HFF-Myc (cell line): ENCODE measurements around the gene C12orf75.
A peak's percentile ranks its signal among the peaks of the same experiment; 100 is the strongest.

ENCODE experiments used
- DNase-seq: peaks from one replicate; pipeline ENCODE4 v3.0.0-alpha.2; 2011; ENCODE audit warnings: low read depth; ENCODE audit errors: extremely low read depth
- H3K4me3 ChIP-seq: replicated peaks from 2 replicates; pipeline ENCODE4 v1.5.1; 2011; ENCODE audit warnings: low read depth, mild to moderate bottlenecking, control low read depth, low read length
- TF ChIP-seq, protein P1 (sequence below): IDR thresholded peaks from 2 replicates; pipeline ENCODE4 v1.5.1; 2012; ENCODE audit warnings: mild to moderate bottlenecking, low read depth, low read length, control low read depth; ENCODE audit errors: missing control alignments

The C12orf75 gene

DNA sequence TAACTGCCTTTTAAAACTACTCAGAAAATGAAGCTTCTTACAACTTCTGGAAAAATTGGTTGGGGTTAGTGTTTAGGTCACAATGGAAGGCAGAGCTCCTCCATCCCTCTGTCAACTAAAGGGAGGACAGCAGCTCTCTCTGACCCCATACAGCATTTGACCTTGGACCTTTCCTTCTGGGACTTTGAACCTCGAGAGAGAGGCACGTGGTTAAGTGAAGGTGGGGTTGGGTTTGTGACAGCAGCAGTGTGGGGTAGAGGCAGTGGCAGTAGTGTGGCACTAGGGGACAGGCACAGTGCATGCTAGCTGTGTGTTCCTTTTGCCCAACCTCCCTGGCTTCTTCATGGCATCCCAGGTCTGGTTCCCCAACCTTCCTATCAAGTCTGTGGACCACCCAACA is 9.4 kb upstream of the C12orf75 start:
- H3K4me3 ChIP-seq: no peak overlapping the region
- no peak for DNase-seq
- TF ChIP-seq, protein P1, sequence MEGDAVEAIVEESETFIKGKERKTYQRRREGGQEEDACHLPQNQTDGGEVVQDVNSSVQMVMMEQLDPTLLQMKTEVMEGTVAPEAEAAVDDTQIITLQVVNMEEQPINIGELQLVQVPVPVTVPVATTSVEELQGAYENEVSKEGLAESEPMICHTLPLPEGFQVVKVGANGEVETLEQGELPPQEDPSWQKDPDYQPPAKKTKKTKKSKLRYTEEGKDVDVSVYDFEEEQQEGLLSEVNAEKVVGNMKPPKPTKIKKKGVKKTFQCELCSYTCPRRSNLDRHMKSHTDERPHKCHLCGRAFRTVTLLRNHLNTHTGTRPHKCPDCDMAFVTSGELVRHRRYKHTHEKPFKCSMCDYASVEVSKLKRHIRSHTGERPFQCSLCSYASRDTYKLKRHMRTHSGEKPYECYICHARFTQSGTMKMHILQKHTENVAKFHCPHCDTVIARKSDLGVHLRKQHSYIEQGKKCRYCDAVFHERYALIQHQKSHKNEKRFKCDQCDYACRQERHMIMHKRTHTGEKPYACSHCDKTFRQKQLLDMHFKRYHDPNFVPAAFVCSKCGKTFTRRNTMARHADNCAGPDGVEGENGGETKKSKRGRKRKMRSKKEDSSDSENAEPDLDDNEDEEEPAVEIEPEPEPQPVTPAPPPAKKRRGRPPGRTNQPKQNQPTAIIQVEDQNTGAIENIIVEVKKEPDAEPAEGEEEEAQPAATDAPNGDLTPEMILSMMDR: no peak

DNA sequence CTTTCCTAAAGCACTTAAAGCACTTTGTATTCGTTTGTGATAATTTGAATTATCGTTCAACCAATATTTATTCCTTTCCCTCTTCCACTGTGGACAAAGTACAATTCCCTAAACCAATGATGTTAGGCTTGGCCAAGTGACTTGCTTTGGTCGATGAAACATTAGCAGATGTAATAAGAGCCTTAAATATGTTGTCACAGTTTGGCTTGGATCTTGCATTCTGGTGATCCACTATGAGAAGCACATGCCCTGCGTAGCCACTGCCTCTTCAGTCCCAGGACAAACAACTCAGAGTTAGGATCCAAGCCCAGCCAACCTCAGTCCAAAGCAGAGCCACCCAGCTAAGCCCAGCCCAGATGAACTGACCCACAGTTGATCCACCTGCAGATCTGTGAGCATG is 8.4 kb upstream of the C12orf75 start:
- TF ChIP-seq, protein P1: no peak
- DNase-seq: no peak
- H3K4me3 ChIP-seq: no peak overlapping the region

DNA sequence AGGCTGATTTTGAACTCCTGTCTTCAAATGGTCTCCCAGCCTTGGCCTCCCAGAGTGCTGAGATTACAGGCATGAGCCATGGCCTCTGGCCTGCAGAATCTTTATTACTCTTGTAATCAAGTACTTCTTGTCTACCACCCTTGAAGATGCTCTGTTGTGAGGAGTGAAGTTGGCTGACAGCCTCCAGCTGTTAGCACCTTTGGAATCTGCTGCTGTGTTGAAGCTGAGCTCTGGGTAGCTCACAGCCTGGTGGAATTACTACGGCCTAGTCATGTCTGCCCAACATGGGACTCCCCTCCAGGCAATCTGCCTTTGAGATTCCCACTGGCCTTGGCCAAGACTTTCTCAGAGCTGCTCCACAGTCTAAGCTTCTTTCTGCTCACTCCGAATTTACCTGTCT is 5.8 kb upstream of the C12orf75 start:
- DNase-seq: no peak
- TF ChIP-seq, protein P1: no peak
- no peak overlapping the region for H3K4me3 ChIP-seq

DNA sequence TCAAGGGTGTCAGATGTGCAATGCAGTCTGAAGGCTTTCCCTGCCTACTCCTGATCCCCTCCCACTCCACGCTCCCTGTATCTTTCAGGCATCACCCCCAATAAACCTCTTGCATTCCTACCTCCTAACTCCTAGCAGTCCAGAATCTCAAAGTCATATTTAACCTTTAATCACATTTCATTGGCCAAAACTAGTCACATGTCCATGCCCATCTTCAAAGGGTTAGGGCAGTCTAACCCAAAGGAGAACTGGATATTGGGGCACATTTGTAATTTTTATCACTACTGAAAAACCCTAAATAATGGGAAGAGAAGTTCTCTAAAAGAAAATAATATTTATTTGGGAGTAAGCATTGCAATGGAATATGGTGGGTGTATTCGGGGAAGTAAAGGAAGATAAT is 5.4 kb upstream of the C12orf75 start:
- no peak for DNase-seq
- no peak overlapping the region for H3K4me3 ChIP-seq
- TF ChIP-seq, protein P1: no peak

DNA sequence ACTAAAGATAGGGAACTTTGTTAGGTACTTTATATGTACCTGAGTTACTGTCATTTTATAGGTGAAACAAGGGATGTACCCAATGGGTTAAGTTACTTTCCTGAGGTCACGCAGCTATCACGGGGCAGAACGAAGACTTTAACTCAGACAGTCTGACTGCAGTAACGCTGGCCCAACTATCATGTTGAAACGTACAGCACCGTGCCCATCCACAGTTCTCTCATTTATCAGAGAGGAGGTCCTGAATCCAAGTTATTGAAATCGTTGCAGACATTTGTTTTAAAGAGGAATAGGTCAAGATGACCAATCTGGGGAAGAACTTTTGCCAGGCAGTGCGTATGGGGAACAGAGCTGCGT is 587 bp upstream of the C12orf75 start:
- no peak for DNase-seq
- TF ChIP-seq, protein P1: no peak
- H3K4me3 ChIP-seq: peak overlapping the region; percentile 81

DNA sequence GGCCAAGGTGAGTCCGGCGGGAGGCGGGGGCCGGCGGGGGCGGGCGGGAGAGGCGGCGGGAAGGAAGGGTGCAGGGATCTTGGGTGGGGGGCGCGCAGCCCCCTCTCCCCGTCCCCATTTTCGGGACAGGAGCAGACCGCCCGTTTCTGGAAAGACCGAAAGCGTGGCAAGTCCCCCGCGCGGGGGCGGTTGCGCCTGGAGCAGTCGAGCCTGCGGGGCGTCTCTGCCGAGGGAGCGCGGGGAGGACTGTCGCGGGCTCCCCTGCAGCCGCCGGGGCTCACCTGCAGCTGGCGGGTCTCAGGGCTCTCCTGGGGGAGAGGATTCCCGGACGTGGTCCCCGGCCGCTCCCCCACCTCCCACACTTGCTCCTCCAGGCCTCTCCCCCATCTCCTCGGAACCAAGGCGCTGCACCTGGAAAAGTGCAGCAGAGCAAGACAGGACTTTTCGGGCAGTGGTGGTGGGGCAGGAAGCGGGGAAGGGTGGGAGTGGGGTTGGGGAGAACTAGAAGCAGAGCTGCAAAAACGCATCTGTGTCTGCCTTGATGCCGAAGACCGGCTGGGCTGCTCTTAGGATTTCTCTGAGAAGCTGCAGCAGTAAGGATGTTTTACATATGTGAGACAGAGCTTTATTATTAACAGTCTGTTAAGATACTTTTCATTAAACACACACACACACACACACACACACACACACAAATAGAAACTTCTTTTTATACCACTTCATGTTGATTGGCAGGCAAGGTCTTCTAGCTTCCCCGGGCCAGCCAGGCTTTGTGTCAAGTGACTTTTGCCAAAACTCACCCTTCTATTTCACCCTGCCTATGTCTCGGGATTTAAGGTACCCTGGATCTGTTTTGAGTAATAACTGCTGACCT is 677 bp downstream of the C12orf75 start:
- DNase-seq: no peak
- peak overlapping the region; percentile 81 for H3K4me3 ChIP-seq
- TF ChIP-seq, protein P1: no peak
